Measurements from ENCODE around the gene VPS11.

GRCh38 chr11:119019996-119020395 is 47.6 kb upstream of the VPS11 start:
- TF ChIP-seq, protein P1, sequence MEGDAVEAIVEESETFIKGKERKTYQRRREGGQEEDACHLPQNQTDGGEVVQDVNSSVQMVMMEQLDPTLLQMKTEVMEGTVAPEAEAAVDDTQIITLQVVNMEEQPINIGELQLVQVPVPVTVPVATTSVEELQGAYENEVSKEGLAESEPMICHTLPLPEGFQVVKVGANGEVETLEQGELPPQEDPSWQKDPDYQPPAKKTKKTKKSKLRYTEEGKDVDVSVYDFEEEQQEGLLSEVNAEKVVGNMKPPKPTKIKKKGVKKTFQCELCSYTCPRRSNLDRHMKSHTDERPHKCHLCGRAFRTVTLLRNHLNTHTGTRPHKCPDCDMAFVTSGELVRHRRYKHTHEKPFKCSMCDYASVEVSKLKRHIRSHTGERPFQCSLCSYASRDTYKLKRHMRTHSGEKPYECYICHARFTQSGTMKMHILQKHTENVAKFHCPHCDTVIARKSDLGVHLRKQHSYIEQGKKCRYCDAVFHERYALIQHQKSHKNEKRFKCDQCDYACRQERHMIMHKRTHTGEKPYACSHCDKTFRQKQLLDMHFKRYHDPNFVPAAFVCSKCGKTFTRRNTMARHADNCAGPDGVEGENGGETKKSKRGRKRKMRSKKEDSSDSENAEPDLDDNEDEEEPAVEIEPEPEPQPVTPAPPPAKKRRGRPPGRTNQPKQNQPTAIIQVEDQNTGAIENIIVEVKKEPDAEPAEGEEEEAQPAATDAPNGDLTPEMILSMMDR (IDR thresholded peaks at IDR 0.05; ENCODE audit: low read depth, low read length), result no peak
- no peak for TF ChIP-seq MYC (IDR thresholded peaks at IDR 0.05; ENCODE audit: low read depth, low read length)

All from NB4 (cell line).